NCI-H2196 (cell line): ENCODE results near the gene ZNF473.
A peak's percentile ranks its signal among the peaks of the same experiment; 100 is the strongest.
"Not testable (repeated sequence)": the region's sequence is repeated elsewhere in the genome, so short reads cannot be mapped to it uniquely, and the experiment has no call there.

Source experiments
- DNase-seq: peaks from one replicate; lab custom pipeline; 2025; ENCODE audit not compliant: unreplicated experiment; lab: John Stamatoyannopoulos, UW

The ZNF473 gene

GRCh38 chr19:50047671-50048070 is 21.9 kb downstream of the ZNF473 start:
- no peak for DNase-seq

- DNase-seq: peak; percentile 90
Observed at GRCh38 chr19:50050406-50051227, 24.8 kb downstream of the ZNF473 start.

GRCh38 chr19:50051228-50051895 is 25.6 kb downstream of the ZNF473 start:
- DNase-seq: not testable (repeated sequence)

GRCh38 chr19:50051964-50052363 is 26.2 kb downstream of the ZNF473 start:
- DNase-seq: no peak

DNA sequence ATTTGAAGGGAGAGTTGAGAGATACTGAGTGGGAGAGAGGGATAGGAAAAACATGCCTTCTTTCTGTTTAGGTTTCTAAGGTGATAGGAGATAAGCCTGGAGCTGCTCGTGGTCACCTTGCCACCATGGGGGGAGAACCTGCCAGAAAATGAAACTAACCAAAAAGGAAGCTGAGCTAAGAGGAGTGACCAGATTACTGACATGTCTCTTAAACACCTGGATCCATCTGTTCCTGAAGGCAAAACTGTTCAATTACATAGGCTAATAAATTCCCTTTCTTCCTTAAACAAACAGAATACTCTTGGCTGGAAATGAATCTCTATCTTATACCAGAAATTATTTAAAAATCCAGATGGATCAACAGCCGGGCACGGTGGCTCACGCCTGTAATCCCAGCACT is 27.3 kb downstream of the ZNF473 start:
- DNase-seq: no peak

- no peak for DNase-seq
Observed at GRCh38 chr19:50058425-50058824, 32.6 kb downstream of the ZNF473 start.

- no peak for DNase-seq
Observed at GRCh38 chr19:50059045-50059444, 33.2 kb downstream of the ZNF473 start.

DNA sequence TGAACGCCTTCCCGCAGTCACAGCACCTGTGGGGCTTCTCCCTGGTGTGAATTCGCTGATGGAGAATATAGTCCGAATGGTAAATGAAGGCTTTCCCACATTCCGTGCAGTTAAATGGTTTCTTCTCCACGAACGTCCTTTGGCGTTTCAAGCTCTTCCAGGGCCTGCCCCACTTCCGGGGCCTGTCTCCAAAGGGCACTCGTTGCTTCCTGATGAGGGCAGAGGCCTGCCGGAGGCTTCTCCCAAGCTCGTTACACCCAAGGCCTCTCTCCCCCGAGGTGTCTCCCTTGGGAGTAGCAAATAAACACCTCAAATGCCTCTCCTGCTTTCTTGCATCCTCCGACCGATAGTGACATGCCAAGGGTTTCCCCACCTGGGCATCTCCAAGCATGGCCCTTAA is 34.3 kb downstream of the ZNF473 start:
- no peak for DNase-seq

- DNase-seq: no peak
Observed at GRCh38 chr19:50061650-50062049, 35.8 kb downstream of the ZNF473 start.

- no peak for DNase-seq
Observed at GRCh38 chr19:50065938-50066337, 40.1 kb downstream of the ZNF473 start.

- no peak for DNase-seq
Observed at GRCh38 chr19:50067575-50067974, 41.8 kb downstream of the ZNF473 start.

DNA sequence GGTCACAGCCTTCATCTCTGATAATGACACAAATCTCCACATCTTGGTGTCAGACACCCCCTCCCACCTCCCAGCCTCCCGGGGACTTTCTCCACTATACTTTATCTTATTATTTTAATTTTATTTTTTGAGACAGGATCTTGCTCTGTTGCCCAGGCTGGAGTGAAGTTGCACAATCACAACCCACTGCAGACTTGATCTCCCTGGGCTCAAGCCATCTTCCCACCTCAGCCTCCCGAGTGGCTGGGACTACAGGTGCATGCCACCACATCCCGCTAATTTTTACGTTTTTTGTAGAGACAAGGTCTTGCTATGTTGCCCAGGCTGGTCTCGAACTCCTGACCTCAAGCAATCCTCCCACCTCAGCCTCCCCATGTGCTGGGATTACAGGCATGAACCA is 42.6 kb downstream of the ZNF473 start:
- not testable (repeated sequence) for DNase-seq

DNA sequence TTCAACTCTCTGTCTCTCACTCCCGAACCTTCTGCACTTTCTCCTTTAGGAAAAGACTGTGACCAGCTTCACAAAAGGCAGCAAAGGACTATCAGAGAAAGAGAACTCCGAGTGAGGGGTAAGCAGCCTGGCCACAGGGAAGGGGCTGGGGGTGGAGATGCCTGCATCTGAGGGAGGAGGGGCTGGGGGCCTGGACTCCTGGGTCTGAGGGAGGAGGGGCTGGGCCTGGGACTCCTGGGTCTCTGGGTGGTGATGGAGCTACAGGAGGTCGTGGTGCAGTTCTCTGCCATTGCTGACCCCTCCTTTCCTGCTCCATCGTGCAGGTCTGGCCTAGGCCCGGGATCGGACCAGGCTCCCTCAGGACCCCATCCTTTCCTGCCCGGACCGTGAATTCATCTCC is 49.3 kb downstream of the ZNF473 start:
- DNase-seq: not testable (repeated sequence)

- DNase-seq: not testable (repeated sequence)
Observed at GRCh38 chr19:50075644-50076372, 50.0 kb downstream of the ZNF473 start.

DNA sequence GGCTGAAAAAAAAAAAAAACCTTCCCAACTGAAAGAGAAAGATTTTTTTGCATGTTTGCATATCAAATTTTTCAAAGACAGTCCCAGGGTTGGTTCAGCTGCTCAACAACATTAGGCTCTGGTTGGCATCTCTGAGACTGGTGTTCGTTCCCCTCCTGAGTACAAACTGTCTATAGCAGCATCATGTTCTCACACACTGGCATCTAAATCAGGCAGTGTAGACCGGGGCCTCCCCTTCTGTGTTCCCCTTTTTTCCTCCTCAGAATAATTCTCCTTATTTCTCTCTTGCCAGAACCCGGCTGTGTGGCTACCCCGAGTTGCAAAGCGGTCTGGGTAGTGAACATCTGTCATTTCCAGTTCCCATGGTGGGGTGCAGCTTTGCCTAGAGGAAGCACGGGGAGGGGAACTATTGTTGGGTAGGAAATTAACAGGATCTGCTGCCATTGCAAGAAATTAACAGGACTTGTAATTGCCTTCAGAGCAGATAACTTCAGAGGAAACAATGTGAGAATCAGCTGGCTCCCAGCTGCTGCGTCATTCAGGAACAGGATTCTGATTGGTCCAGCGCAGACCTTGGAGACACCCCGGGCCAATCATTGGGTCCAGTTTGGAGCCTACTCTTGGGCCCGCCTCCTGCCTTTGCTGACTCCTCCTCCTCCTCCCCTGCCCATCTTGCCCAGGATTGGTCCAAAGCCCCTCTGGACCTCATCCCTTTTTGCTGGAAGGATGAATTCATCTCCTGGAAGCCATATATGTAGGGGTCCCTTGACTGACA is 51.0 kb downstream of the ZNF473 start:
- not testable (repeated sequence) for DNase-seq

- DNase-seq: not testable (repeated sequence)
Observed at GRCh38 chr19:50079014-50079413, 53.2 kb downstream of the ZNF473 start.

DNA sequence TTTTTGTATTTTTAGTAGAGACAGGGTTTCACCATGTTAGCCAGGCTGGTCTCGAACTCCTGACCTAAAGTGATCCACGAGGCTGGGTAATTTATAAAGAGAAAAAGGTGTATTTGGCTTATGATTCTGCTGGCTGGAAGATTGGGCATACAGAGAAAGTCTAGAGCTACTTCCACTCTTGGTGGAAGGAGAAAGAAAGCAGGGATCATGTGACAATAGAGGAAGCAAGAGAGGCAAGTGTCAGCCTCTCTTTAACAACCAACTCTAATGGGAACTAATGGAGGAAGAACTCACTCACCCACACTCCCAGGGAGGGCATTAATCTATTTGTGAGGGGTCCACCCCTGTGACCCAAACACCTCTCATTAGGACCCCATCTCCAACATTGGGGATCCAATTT is 58.6 kb downstream of the ZNF473 start:
- not testable (repeated sequence) for DNase-seq

DNA sequence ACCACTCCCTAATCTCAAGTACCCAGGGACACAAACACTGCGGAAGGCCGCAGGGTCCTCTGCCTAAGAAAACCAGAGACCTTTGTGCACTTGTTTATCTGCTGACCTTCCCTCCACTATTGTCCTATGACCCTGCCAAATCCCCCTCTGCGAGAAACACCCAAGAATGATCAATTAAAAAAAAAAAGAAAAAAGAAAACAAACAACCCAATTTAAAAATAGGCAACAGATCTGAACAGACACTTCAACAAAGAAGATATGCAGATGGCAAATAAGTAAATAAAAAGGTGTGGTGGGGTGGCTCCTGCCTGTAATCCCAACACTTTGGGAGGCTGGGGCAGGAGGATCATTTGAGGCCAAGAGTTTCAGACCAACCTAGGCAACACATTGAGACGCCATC is 61.3 kb downstream of the ZNF473 start:
- DNase-seq: not testable (repeated sequence)

GRCh38 chr19:50090706-50091105 is 64.9 kb downstream of the ZNF473 start:
- DNase-seq: not testable (repeated sequence)

DNA sequence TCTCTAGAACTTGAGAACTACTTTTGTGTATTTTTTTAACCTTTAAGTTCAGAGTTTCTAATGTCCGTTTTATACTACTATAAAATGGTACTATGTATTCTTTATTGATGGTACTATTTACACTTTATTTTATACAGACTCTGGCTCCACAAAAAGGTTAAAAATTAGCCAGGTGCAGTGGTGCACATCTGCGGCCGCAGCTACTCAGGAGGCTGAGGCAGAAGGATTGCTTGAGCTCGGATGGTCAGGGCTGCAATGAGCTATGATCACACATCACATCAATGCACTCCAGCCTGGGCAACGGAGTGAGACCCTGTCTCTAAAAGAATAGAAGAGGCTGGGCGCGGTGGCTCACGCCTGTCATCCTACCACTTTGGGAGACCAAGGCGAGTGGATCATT is 66.0 kb downstream of the ZNF473 start:
- not testable (repeated sequence) for DNase-seq

DNA sequence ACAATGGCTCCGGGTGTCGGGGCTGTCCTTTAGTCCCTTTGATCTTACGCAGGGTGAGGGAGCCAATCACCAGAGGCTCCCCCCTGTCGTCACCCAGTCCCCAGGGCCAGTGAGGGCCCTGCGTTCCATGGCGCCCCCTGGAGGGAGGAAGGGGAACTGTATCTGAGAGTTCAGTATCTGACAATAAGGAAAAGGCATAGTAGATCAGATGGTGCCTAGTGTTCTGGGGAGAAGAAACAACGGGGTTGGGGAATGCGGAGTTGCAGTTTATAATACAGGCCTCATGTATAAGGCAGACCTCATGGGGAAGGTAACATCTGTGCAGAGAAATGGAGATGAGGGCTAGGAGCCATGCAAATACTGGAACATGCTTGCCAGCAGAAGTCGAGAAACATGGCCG is 66.8 kb downstream of the ZNF473 start:
- not testable (repeated sequence) for DNase-seq
